Uterus (tissue), 4 donors: ENCODE results near the gene SSBP4. TPM values are rescaled to one million over a fixed set of nuclear protein-coding genes. Genes with fewer than 3 reads are reported as not detected.
A peak's percentile ranks its signal among the peaks of the same experiment; 100 is the strongest.
"Not testable (repeated sequence)": the region's sequence is repeated elsewhere in the genome, so short reads cannot be mapped to it uniquely, and the experiment has no call there.

Experiments used
- DNase-seq, 2 donors: peaks; one replicate each; pipeline ENCODE4 v3.0.0-alpha.2; 2019 to 2020
- H3K27ac ChIP-seq, 2 donors: fragments of 200-600 bp; sonication (generic); 1 replicate in 1 of 2; 2 replicates in 1 of 2; pipeline ENCODE4 v1.5.1; 2016 to 2018
- H3K27me3 ChIP-seq, 2 donors: fragments of 200-600 bp; sonication (generic); one replicate each; pipeline ENCODE4 v1.5.1; 2018 to 2019; ENCODE audit warnings: control low read depth in 1 of 2
- H3K36me3 ChIP-seq, 2 donors: fragments of 200-600 bp; sonication (generic); one replicate each; pipeline ENCODE4 v1.5.1; 2019; ENCODE audit warnings: control low read depth in 1 of 2
- H3K4me1 ChIP-seq, 2 donors: fragments of 200-600 bp; sonication (generic); one replicate each; pipeline ENCODE4 v1.5.1; 2018 to 2019; ENCODE audit warnings: control low read depth in 1 of 2
- H3K4me3 ChIP-seq, 2 donors: fragments of 200-600 bp; sonication (generic); 1 replicate in 1 of 2; 2 replicates in 1 of 2; pipeline ENCODE4 v1.5.1; 2018 to 2019; ENCODE audit warnings: mild to moderate bottlenecking in 1 of 2
- H3K9me3 ChIP-seq, 2 donors: fragments of 200-600 bp; sonication (generic); one replicate each; pipeline ENCODE4 v1.5.1; 2019; ENCODE audit warnings: control low read depth in 1 of 2
- POLR2A ChIP-seq, 2 donors: fragments of 450-650 bp; IDR thresholded peaks; one replicate each; pipeline ENCODE4 v1.6.1; 2016; ENCODE audit warnings: antibody characterized with exemption in 2 of 2, mild to moderate bottlenecking in 1 of 2, moderate library complexity in 1 of 2
- intact Hi-C: fragments of 100-400 bp; cut with DNase I; formaldehyde crosslinking; loops from one replicate; pipeline ENCODE4 v1.15.1; 2023; ENCODE audit warnings: low total_unique reads
- total RNA-seq, 4 donors: library from RNA; depleted of rRNA in 3 of 4; stranded (reverse); fragments of >200 nt in 3 of 4; gene quantifications; one replicate each; pipeline versions ENCODE4 v1.1.0 to v1.2.4, GENCODE V29; 2014 to 2023
- TF ChIP-seq, protein P1 (sequence below), 4 experiments: fragments of 200-600 bp in 2 of 4; fragments of 450-650 bp in 2 of 4; sonication (generic) in 2 of 4; IDR thresholded peaks; one replicate each; pipeline ENCODE4 v1.5.1; 2016 to 2019; ENCODE audit warnings: antibody characterized with exemption in 4 of 4, mild to moderate bottlenecking in 2 of 4, moderate library complexity in 1 of 4
- donor health status: DM: yes; HTN: yes; CAD: no.

The SSBP4 gene
- total RNA-seq, 4 donors from 2014 or later = 23.6 to 105 (median 54.8) TPM

- no peaks in the 10 kb centered on the region for H3K36me3 ChIP-seq
- TF ChIP-seq, protein P1, sequence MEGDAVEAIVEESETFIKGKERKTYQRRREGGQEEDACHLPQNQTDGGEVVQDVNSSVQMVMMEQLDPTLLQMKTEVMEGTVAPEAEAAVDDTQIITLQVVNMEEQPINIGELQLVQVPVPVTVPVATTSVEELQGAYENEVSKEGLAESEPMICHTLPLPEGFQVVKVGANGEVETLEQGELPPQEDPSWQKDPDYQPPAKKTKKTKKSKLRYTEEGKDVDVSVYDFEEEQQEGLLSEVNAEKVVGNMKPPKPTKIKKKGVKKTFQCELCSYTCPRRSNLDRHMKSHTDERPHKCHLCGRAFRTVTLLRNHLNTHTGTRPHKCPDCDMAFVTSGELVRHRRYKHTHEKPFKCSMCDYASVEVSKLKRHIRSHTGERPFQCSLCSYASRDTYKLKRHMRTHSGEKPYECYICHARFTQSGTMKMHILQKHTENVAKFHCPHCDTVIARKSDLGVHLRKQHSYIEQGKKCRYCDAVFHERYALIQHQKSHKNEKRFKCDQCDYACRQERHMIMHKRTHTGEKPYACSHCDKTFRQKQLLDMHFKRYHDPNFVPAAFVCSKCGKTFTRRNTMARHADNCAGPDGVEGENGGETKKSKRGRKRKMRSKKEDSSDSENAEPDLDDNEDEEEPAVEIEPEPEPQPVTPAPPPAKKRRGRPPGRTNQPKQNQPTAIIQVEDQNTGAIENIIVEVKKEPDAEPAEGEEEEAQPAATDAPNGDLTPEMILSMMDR (IDR thresholded peaks at IDR 0.05) = no peak
- peak in 1 of 2 donors; percentile 7 for TF ChIP-seq POLR2A (IDR thresholded peaks at IDR 0.05)
- H3K9me3 ChIP-seq = no peaks in the 10 kb centered on the region
- intact Hi-C loops = no loop called here
- H3K4me1 ChIP-seq = peaks cover 0 to 12% of the 10 kb centered on the region in 2 donors
- DNase-seq = peak; percentile 97 to 99
- H3K27ac ChIP-seq = peak overlapping the region; percentile 88 to 91
- H3K27me3 ChIP-seq = no peaks in the 10 kb centered on the region
- no peak overlapping the region for H3K4me3 ChIP-seq
These were observed 39.1 kb upstream of the SSBP4 start for GRCh38 chr19:18379803-18380747.

- Histone ChIP-seq H3K27ac (peak overlapping the region; percentile 88 to 91), H3K4me3 (no peak overlapping the region), H3K27me3 (no peaks in the 10 kb centered on the region), H3K9me3 (no peaks in the 10 kb centered on the region), H3K4me1 (peaks cover 0 to 12% of the 10 kb centered on the region in 2 donors), H3K36me3 (no peaks in the 10 kb centered on the region)
- no peak for DNase-seq
- TF ChIP-seq POLR2A (IDR thresholded peaks at IDR 0.05) = no peak
- TF ChIP-seq, protein P1 (IDR thresholded peaks at IDR 0.05) = no peak
- intact Hi-C loops = no loop called here
These were observed 38.4 kb upstream of the SSBP4 start for GRCh38 chr19:18380843-18381242.

- intact Hi-C loops, H3K9me3 ChIP-seq, H3K27ac ChIP-seq, H3K4me3 ChIP-seq, H3K27me3 ChIP-seq, H3K36me3 ChIP-seq, DNase-seq: not testable (repeated sequence)
- H3K4me1 ChIP-seq = peaks cover 0 to 20% of the 10 kb centered on the region in 2 donors
These were observed 35.6 kb upstream of the SSBP4 start for GRCh38 chr19:18383622-18384021.

DNA sequence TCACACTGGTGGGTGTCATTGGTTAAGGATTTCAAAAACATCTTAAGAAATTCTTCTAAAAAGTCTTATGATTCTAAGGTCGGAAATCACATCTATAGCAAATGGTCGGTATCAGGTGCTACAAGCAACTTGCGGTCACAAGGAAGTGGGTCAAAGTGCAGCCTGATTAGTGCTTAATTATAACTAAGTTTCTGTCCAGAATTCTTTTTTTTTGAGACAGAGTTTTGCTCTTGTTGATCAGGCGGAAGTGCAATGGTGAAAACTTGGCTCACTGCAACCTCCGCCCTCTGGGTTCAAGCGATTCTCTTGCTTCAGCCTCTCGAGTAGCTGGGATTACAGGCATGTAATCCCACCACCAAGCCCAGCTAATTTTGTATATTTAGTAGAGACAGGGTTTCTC lies 34.4 kb upstream of the SSBP4 start:
- intact Hi-C loops = no loop called here
- DNase-seq = no peak

DNA sequence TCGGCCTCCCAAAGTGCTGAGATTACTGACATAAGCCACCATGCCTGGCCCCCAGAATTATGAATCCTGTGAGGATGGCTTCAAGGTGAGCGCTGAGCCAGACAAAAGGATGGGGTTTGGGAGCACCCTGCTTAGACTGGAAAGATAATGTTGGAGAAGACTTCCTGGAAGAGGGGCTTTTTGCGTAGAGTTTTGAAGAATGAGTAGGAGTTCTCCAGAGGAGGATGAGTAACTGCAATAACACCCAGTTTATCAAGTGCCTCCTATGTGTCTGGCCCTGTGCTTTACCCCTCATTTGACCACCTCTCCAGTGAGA lies 33.9 kb upstream of the SSBP4 start:
- H3K27me3 ChIP-seq = no peaks in the 10 kb centered on the region
- no peak for DNase-seq
- no peaks in the 10 kb centered on the region for H3K9me3 ChIP-seq
- H3K36me3 ChIP-seq = no peaks in the 10 kb centered on the region
- TF ChIP-seq POLR2A (IDR thresholded peaks at IDR 0.05) = no peak
- TF ChIP-seq, protein P1 (IDR thresholded peaks at IDR 0.05) = no peak
- H3K4me1 ChIP-seq = peaks cover 0 to 13% of the 10 kb centered on the region in 2 donors
- H3K27ac ChIP-seq = peak overlapping the region in 1 of 2 donors; percentile 12
- H3K4me3 ChIP-seq = no peak overlapping the region
- intact Hi-C loops = no loop called here

More for the DNA sequence above, 34.4 kb upstream of the SSBP4 start:
- Histone ChIP-seq H3K27me3 (no peaks in the 10 kb centered on the region), H3K9me3 (no peaks in the 10 kb centered on the region), H3K4me3 (no peak overlapping the region), H3K4me1 (peaks cover 0 to 18% of the 10 kb centered on the region in 2 donors), H3K27ac (no peak overlapping the region), H3K36me3 (no peaks in the 10 kb centered on the region)
- TF ChIP-seq, protein P1 (IDR thresholded peaks at IDR 0.05) = no peak
- TF ChIP-seq POLR2A (IDR thresholded peaks at IDR 0.05) = no peak
